CD4-positive, alpha-beta T cell treated with Interleukin-15 for 4 hours (primary cell): ENCODE data around the gene CAND1.

Experiments used
- DNase-seq: peaks from one replicate; pipeline ENCODE4 v3.0.0-alpha.2; 2020; ENCODE audit warnings: low spot score

CAND1 gene

DNA sequence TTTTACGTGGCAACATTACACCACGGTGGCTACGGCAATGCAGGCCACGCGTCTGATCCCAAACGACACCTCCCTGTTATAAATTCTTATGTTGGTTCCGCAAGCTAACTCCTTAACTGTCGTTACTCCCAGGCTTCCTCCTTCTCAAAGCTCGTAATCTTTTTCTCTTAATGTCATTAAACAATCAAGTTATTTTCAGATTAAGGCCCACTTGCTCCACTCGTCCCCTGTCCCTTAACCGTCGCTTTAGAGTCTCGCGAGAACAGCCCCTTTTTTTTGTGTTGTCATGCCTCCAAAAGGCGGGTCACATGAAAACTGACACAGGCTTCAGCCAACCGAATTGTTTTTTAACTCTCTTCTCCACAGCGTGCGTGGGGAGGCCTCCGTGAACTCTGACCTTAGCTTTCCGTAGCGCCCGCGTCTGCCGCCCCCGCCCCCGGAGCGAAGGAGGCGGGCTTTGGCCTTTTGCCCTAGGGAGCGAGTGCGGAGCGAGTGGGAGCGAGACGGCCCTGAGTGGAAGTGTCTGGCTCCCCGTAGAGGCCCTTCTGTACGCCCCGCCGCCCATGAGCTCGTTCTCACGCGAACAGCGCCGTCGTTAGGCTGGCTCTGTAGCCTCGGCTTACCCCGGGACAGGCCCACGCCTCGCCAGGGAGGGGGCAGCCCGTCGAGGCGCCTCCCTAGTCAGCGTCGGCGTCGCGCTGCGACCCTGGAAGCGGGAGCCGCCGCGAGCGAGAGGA, at the start of gene CAND1:
CAND1 (plus strand) TSS at position 463 of the 737 bp plus-strand sequence. CDS start 360 bp downstream, outside the sequence.
- peak; percentile 99 for DNase-seq

DNA sequence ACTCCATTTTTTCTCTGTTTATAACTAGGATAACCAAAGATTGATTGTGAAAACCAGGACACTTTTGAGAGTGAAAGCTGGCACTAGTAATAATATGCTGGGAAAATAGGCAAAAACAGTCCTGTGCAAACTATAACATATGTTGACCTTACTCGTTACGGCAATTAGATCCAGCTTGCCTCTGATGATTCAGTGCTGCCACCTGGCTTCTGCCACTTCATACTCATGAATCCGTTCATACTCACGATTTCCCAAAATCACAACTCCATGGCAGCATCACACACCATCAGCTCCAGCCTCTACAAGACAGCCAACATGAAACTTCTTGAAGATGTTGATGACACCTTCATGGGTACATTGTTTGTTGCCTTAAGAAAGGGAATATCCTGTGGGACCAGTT, 49.1 kb upstream of the CAND1 start:
- no peak for DNase-seq

DNA sequence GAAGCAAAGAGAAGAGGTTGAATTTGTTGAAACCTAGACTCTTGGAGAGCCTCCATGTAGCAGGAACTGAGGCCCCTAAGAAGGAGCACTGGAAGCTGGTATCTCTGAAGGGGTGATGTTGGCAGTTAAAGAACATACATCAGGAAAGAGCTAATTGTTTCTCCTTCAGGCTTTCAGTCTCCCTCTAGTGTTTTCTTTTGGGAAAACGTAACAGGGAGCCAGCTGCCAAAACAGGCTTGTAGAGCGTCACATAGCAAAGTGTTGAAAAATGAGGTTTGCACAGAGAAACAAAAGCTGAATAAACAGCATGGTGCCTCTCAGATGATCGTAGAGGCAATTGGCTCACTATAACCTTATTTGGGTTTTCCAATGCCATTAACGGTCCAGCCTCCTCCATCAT, 46.9 kb upstream of the CAND1 start:
- no peak for DNase-seq

DNA sequence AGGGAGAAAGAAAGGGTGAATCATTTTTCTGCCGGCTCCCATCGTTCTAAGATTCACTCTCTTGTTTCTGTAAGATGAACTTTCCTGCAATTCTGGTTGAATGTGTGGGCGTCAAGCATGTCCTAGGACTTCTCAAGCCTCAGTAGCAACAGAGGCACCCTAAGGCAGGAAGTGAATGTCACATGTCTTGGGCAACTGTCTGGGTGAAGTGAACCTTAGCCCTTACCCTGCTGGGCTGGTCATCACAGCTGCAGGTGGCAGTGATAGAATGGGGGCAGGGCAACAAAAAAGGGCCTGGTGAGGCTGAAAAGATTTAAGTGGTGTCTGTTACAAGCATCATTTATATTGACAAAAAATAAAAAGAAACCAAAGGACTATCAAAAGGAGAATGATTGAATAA, 45.9 kb upstream of the CAND1 start:
- DNase-seq: no peak

DNA sequence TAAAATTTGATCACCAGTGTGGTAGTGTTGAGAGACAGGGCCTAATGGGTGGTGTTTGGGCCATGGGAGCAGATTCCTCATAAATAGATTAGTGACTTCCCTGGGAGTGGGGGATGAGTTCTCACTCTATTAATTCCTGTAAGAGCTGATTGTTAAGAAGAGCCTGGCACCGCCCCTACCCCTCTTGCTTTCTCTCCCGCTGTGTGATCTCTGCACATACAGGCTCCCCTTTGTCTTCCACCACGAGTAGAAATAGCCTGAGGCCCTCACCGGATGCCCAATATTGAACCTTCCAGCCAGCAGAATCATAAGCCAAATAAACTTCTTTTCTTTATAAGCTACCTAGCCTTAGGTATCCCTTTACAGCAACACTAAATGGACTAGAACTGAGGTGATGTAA, 31.9 kb upstream of the CAND1 start:
- no peak for DNase-seq

DNA sequence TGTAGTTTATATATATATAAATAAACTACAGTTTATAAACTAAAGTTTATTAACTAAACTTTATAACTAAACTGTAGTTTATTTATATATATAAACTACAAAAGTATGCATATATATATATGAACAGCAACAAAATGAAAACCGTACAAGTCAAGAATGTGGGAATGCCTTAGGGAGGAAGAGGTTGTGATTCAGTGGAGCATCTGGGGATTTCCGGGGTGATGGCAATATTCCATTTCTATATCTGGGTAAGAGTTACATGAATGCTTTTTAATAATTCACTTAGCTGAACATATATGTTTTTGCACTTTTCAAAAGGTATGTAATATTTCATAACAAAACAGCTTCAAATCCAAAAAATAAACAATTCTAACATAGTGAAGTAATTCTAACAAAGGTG, 30.1 kb upstream of the CAND1 start:
- DNase-seq: no peak

DNA sequence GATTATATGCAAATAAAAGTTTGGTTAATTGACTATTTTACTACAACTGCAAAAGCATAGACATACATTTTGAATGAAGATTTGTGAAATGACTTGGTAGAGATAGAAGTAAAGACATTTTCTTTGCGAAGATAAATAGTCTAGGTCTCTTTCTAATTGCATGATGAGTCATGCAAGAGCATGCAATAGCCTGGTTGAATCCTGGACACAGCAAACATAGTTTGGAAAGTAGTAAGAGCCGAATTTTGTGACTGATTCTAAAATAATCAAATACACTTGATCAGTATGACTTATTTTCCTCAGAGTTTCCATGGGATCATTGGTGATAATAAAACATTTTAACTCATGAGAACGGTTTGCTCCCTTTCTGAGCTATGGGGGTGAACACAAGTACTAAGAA, 27.7 kb upstream of the CAND1 start:
- DNase-seq: no peak

DNA sequence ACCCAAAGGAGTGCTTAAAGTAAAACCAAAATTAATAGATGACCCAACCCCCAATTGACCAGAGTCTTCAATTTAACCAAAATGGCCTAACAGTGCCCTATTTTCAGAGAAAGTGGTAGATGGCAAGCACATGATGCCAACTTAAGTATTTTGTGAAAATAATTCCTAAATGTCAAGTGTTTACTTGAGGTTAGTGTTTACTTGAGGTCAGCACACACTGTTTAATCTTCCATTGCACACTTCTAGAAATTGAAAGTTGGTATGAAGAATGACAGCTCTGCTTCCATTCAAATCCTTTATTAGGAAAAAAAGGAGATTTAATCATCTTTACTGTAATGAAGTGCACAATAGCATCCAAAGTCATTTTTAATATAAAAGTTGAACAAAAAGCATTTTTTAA, 25.9 kb upstream of the CAND1 start:
- DNase-seq: no peak

DNA sequence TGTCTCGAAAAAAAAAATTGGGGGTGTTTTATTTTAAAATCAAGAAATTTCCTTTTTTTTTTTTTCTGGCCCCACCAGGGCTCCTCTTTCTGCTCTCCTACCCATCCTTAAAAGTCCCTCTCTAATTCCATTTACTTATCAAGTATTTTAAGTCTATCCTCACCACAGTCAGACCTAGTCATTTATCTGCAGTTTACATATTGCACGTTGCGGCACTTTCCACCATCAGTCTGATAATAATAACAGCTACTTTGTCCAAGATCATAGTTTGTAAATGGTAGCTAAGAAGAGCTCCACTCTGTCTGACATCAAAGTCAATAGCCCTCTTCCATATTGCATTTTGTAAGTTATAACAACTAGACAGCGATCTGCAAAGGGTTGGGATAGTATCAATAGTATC, 23.6 kb upstream of the CAND1 start:
- DNase-seq: no peak

DNA sequence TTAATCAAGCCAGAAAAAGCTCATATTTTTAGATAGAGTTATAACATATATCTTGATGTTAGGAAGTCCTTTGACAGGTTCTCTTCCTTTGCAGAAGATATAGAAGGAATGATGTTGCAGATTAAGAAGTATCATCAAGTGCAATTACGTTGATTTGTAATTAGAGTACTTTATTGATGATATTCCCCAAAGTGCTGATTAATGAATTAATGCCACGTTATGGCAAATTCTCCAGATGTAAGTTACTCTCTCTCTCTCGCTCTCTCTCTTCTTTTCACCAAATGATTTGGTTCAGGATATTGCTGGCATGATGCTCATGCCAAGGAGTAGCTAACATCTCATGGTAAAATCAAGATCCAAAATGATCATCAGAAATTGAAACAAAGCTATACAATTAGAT, 18.1 kb upstream of the CAND1 start:
- no peak for DNase-seq

DNA sequence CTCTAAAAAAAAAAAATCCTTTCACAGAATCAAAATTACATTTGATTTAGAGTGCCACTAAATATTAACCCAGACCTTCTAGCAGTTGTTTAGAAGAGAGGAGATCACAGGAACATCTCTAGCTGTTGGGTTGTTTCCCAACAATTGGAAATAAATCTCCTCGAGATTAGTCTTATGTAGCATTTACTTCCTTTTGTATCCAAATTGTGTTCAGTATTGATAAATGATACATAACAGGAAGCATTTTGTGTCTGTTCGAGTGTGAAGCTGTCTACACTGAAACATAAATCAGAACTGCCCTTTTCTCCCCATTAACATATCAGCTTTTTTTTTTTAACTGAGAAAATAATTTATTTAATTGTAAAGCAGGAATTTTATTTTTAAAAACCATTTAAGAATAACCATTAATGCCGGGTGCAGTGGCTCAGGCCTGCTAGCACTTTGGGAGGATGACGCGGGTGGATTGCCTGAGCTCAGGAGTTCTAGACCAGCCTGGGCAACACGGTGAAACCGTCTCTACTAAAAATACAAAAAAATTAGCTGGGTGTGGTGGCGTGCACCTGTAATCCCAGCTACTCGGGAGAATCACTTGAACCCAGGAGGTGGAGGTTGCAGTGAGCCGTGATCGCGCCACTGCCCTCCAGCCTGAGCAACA, 14.7 kb upstream of the CAND1 start:
- DNase-seq: no peak

DNA sequence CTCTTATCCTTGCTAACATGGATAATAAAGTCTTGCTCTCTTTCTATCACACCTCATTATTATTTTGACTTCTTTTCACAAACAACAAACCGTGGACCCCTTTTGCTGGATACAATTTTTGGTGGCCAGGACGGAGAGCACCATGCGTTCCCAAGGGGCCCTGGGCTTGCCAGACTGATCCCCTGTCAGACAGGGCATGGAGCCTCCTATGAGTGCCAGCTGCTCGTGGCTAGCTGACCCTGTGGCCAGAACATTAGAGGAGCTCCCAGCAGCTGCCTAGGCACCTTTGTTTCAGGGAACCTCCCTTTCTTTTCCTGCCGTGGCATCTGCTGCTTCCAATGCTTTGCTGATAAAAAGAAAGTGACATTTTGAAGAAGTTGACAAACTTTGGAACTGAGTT, 12.5 kb upstream of the CAND1 start:
- DNase-seq: no peak

DNA sequence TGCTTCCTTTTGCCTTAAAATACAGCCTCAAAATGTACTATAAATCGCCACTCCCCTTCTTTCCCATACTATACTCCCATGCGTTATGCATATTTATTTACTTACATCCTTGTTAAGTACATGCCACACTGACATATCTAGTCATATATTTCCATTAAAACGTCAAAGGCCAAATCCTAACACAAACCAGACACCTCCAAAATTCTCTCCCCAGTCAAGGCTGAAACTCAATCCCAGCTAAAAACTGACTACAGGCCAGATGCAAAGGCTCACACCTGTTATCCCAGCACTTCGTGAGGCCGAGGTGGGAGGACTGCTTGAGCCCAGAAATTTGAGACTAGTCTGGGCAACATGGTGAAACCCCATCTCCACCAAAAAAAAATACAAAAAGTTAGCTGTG, 5.7 kb upstream of the CAND1 start:
- no peak for DNase-seq

DNA sequence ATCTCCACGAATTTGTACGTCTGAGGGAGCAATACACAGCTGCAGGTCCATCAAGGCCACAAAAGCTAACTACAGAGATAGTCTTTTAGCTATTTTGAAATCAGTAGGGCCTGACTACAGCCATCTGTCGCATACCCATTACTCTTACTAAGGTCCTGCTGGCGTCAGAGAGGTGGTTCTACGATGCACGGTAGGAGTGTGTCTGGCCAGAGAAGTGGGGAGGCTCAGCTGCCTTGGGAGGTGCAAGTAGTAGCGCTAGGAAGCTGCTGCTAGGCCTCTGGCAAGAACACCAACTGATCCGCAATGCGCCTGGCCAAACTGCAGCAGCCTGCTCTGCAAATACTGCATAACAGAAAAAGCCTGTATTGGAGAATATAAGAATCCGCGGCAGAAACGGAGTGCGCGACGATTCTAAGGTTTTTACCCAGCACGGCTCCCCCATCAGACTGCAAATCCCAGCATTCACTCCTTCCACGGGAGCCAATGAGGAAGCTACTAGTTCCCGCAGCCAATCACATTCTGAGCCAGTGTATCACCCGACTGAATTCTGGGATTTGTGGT, 743 bp upstream of the CAND1 start:
- peak; percentile 95 for DNase-seq

DNA sequence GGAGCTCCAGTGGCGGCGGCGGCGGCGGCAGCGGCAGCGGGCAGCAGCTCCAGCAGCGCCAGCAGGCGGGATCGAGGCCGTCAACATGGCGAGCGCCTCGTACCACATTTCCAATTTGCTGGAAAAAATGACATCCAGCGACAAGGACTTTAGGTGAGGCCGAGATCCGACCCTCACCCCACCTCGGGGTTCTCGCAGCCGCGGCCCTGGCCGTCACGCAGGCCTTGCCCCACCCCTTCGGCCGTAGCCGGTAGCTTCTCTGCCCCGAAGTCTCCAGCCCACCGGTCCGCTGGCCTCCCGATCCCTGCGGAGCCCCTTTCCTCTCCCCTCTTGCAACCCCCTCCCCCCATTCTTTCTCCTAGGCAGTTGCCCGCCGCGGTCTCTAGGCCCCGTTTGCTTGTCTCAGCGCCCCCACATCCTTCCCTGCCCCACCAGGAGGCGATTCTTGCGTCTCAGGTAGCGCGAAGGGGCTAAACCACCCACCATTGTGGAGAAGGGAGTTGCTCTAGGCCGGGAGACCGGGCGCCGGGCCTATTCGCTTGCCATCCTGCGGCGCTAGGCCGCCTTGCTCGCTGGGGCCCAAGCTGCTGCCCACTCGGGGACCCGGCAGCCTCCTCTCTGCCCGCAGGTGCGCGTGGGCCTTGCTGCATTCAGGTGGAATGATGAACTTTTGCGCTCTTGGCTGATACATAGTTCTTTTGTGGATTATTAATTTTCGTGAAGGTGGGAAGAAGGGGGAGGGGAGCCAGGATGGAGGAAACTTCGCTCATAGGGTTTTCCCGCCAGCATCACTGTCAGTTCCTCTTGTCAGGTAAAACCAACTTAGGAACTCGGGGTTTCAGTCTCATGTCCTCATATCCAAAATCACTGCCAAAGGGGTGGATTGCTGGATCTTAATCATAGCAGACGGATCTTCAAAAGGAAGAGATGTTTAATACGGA, 745 bp downstream of the CAND1 start:
- DNase-seq: peak; percentile 27

DNA sequence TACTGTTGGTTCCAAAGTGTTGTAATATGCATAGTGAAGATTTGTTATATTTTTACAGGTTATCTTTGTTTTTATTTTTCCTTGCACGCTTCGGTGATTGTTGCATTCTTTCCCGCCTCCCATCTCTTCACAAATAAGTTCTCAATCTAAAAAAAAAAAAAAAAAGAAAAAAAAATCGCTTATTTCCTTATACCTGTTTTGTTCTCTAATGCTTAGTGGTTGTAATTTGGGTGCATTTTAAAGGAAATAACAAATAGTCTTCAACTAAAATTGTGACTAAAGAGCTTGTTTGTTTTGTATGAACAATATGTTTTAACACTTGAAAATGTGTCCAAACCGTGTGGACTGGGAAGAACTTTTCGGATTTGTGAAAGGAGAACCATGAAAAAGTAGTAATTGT, 1.5 kb downstream of the CAND1 start:
- DNase-seq: no peak

DNA sequence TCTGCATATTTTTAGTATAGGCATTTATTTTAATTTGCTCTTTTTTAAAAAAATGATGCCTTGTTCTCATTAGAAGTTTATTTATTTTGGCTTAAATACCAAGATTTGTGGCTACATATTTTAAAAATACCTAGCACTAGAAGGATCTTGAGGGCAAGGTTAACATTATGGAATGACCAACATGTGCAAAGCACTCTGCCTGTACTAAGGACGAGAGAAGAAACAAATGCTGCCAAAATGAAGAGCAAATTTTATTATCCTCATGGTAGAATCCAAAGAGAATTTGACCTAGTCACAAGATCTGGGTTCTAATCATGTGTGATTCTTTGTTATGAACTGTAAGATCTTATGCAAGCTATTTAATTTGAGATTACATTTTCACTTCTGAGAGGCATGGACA, 2.8 kb downstream of the CAND1 start:
- DNase-seq: no peak

DNA sequence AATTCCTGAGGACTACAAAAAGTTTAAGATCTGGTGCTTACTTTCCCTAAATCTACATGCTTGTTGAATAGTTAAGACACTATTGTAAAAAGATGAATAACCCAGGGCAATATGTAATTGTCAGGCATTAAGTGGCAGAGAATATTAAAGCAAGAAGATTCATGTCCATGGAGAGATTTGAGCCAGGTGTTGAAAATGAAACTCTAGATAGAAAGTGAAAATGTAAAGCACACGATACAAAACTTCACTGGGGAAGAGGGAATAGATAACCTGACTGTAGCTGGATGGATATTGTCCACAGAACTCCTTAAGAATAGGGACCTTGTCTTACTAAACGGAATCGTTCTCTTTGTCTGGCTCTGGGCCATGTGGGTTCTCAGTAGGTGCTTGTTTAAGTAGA, 5.0 kb downstream of the CAND1 start:
- DNase-seq: no peak

DNA sequence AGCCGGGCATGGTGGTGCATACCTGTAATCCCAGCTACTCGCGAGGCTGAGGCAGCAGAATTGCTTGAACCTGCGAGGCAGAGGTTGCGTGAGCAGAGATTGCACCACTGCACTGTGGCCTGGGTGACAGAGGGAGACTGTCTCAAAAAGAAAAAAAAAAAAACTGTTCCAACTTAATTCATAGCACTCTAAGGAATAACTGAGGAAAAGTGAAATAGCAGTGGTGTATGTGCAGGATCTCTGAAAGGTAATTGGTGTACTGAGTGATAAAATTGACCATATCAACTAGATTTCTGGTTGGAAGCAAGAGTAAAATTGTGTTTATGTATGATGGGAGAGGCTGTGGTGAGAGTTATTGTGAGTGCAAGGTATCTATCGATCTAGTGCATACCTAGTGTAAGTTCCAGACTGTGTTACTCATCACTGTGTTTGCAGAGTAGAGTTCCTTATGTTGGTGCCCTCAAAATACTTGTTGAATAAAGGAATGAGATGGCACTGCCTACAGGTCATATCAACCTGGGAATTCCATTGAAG, 6.3 kb downstream of the CAND1 start:
- DNase-seq: no peak

DNA sequence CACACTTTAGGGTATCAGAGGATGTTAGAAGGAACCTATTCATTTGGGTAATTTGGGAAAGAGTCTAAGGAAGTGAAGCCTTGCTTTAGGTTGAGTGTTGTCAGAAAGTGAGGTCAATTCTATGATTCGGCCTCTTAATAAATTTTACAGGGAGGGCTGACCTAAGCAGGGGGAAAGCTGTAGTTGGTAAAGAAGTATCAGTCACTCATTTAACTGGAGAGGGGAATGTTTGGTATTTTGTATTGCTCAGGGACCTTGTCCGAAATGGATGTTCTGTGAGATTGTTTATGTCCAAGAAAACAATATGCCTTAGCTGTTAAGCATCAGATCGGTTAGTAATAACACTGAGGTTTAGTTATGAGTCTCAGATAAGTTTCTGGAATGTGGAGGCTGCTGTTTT, 7.3 kb downstream of the CAND1 start:
- no peak for DNase-seq

DNA sequence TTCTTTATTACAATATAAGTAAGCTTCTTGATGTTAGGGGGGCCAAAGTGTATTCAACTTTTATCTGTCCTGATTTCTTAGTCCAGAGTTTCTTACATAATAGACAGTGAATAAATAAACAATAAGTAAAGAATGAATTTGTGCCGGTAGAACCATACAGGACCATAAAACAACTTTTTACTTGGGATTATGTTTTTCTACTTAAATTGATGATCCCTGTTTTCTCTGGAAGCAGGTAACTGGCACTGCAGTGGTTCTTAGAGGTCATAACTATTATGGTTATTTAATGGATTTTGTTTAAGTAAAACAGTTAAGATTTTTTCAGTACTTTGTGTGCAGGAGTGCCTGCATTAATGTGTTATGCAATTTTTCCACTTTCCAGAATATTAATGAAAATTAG, 10.5 kb downstream of the CAND1 start:
- DNase-seq: no peak

DNA sequence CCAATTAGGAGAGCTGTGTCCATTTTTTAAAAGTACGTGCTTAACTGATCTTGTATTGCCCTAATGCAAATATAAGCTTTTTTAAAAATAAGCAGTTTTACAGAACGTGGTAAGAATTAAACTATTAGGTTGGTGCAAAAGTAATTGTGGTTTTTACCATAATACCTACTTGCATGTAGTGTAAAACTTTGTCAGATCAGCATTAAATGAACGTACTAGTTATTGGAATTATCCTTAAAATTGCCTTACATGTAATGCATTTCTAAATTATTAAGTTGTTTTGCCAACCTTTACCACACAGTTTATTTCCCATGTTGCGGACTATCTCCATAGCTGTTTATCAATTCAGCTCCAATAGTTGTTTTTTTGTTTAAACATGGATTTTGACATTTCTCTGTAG, 10.9 kb downstream of the CAND1 start:
- DNase-seq: no peak
